ENCODE data around the gene OR2T1.
"Not testable (repeated sequence)": the region's sequence is repeated elsewhere in the genome, so short reads cannot be mapped to it uniquely, and the experiment has no call there.

Gene OR2T1

GRCh38 chr1:248402748-248403147 lies at the start of gene OR2T1:
OR2T1 (plus strand) TSS chr1:248403048; CDS start chr1:248406148, 3,100 bp downstream.
- no peak for DNase-seq (ENCODE audit: low spot score)

- no peak for DNase-seq (ENCODE audit: low spot score)
These were observed 43.4 kb upstream of the OR2T1 start for GRCh38 chr1:248359415-248359814.

GRCh38 chr1:248361121-248361715 lies 41.6 kb upstream of the OR2T1 start, which contains the start of gene OR2T4:
OR2T4 (plus strand) TSS chr1:248361665; CDS start chr1:248361665, 0 bp downstream.
- DNase-seq (ENCODE audit: low spot score), result no peak

- no peak for DNase-seq (ENCODE audit: low spot score)
These were observed 36.2 kb upstream of the OR2T1 start for GRCh38 chr1:248366609-248367008.

GRCh38 chr1:248372394-248372793 lies 30.5 kb upstream of the OR2T1 start:
- no peak for DNase-seq (ENCODE audit: low spot score)

GRCh38 chr1:248373761-248374160 lies 29.1 kb upstream of the OR2T1 start:
- DNase-seq (ENCODE audit: low spot score), result no peak

- DNase-seq (ENCODE audit: low spot score), result no peak
These were observed 27.4 kb upstream of the OR2T1 start, which contains the start of gene OR2T6 for GRCh38 chr1:248375446-248375845. OR2T6 (plus strand) TSS chr1:248375746; CDS start chr1:248387609, 11,863 bp downstream.

GRCh38 chr1:248376916-248377315 lies 25.9 kb upstream of the OR2T1 start:
- DNase-seq (ENCODE audit: low spot score), result no peak

GRCh38 chr1:248380854-248381253 lies 22.0 kb upstream of the OR2T1 start:
- DNase-seq (ENCODE audit: low spot score), result no peak

- no peak for DNase-seq (ENCODE audit: low spot score)
These were observed 14.4 kb upstream of the OR2T1 start for GRCh38 chr1:248388426-248388825.

GRCh38 chr1:248393050-248393449 lies 9.8 kb upstream of the OR2T1 start:
- no peak for DNase-seq (ENCODE audit: low spot score)

GRCh38 chr1:248404024-248404423 lies 1.2 kb downstream of the OR2T1 start:
- DNase-seq (ENCODE audit: low spot score), result peak; percentile 9

GRCh38 chr1:248406721-248407692 lies 4.2 kb downstream of the OR2T1 start:
- DNase-seq (ENCODE audit: low spot score), result no peak

- no peak for DNase-seq (ENCODE audit: low spot score)
These were observed 13.4 kb downstream of the OR2T1 start for GRCh38 chr1:248416226-248416625.

GRCh38 chr1:248417854-248418253 lies 15.0 kb downstream of the OR2T1 start:
- no peak for DNase-seq (ENCODE audit: low spot score)

- DNase-seq (ENCODE audit: low spot score), result no peak
These were observed 18.5 kb downstream of the OR2T1 start for GRCh38 chr1:248421384-248421783.

GRCh38 chr1:248427526-248428191 lies 24.8 kb downstream of the OR2T1 start:
- DNase-seq (ENCODE audit: low spot score), result not testable (repeated sequence)

- not testable (repeated sequence) for DNase-seq (ENCODE audit: low spot score)
These were observed 25.3 kb downstream of the OR2T1 start for GRCh38 chr1:248428192-248428533.

- DNase-seq (ENCODE audit: low spot score), result not testable (repeated sequence)
These were observed 28.8 kb downstream of the OR2T1 start for GRCh38 chr1:248431683-248432082.

- not testable (repeated sequence) for DNase-seq (ENCODE audit: low spot score)
These were observed 29.4 kb downstream of the OR2T1 start for GRCh38 chr1:248432201-248432600.

- not testable (repeated sequence) for DNase-seq (ENCODE audit: low spot score)
These were observed 31.1 kb downstream of the OR2T1 start for GRCh38 chr1:248433811-248434415.

- not testable (repeated sequence) for DNase-seq (ENCODE audit: low spot score)
These were observed 32.1 kb downstream of the OR2T1 start for GRCh38 chr1:248434913-248435312.

All from iPS-NIHi11 (cell line).